Measurements from ENCODE around the gene KRT35. TPM values are rescaled to one million over a fixed set of nuclear protein-coding genes. Genes with fewer than 3 reads are reported as not detected.

The KRT35 gene
- total and polyA plus RNA-seq, 7 donors = not detected

GRCh38 chr17:41486316-41486715 lies 5.4 kb upstream of the KRT35 start:
- TF ChIP-seq POLR2AphosphoS5 (IDR thresholded peaks at IDR 0.05) (no peak), EP300 (IDR thresholded peaks at IDR 0.05) (no peak), CTCF (IDR thresholded peaks at IDR 0.05) (no peak), POLR2A (IDR thresholded peaks at IDR 0.05) (no peak)
- Histone ChIP-seq H3K27ac (no peak overlapping the region), H3K27me3 (no peaks in the 10 kb centered on the region), H3K4me1 (no peaks in the 10 kb centered on the region), H3K9me3 (no peaks in the 10 kb centered on the region), H3K4me3 (no peak overlapping the region), H3K36me3 (no peaks in the 10 kb centered on the region)
- WGBS, 2 donors = 92% methylated on average over 13 of the region's 13 CpGs
- DNase-seq = no peak
- intact Hi-C loops (cut with DNase I) = no loop called here

GRCh38 chr17:41484920-41485904 lies 4.3 kb upstream of the KRT35 start:
- Histone ChIP-seq H3K4me1 (no peaks in the 10 kb centered on the region), H3K27me3 (no peaks in the 10 kb centered on the region), H3K9me3 (no peaks in the 10 kb centered on the region), H3K36me3 (no peaks in the 10 kb centered on the region), H3K4me3 (no peak overlapping the region), H3K27ac (no peak overlapping the region)
- intact Hi-C loops (cut with DNase I) = no loop called here
- TF ChIP-seq POLR2AphosphoS5 (IDR thresholded peaks at IDR 0.05) (no peak), EP300 (IDR thresholded peaks at IDR 0.05) (no peak), POLR2A (IDR thresholded peaks at IDR 0.05) (no peak), CTCF (IDR thresholded peaks at IDR 0.05) (no peak)
- no peak for DNase-seq
- 88 to 90% methylated on average over 8 of the region's 8 CpGs for WGBS, 2 donors

- Histone ChIP-seq H3K27ac (no peak overlapping the region), H3K4me3 (no peak overlapping the region), H3K4me1 (no peaks in the 10 kb centered on the region), H3K9me3 (no peaks in the 10 kb centered on the region), H3K27me3 (no peaks in the 10 kb centered on the region), H3K36me3 (no peaks in the 10 kb centered on the region)
- intact Hi-C loops (cut with DNase I) = no loop called here
- 78 to 82% methylated on average over 7 of the region's 7 CpGs for WGBS, 2 donors
- TF ChIP-seq POLR2AphosphoS5 (IDR thresholded peaks at IDR 0.05) = no peak
- TF ChIP-seq EP300 (IDR thresholded peaks at IDR 0.05) = no peak
- TF ChIP-seq CTCF (IDR thresholded peaks at IDR 0.05) = no peak
- TF ChIP-seq POLR2A (IDR thresholded peaks at IDR 0.05) = no peak
- DNase-seq = no peak
These were observed 3.3 kb upstream of the KRT35 start for GRCh38 chr17:41483991-41484826.

- no peak overlapping the region for H3K27ac ChIP-seq
- 80 to 85% methylated on average over 9 of the region's 9 CpGs for WGBS, 2 donors
- no peaks in the 10 kb centered on the region for H3K36me3 ChIP-seq
- TF ChIP-seq CTCF (IDR thresholded peaks at IDR 0.05) = no peak
- no peak for TF ChIP-seq POLR2AphosphoS5 (IDR thresholded peaks at IDR 0.05)
- TF ChIP-seq EP300 (IDR thresholded peaks at IDR 0.05) = no peak
- H3K9me3 ChIP-seq = no peaks in the 10 kb centered on the region
- H3K27me3 ChIP-seq = no peaks in the 10 kb centered on the region
- intact Hi-C loops (cut with DNase I) = no loop called here
- DNase-seq = no peak
- no peak overlapping the region for H3K4me3 ChIP-seq
- H3K4me1 ChIP-seq = no peaks in the 10 kb centered on the region
These were observed 2.6 kb upstream of the KRT35 start for GRCh38 chr17:41483531-41483930.
